Hepatocyte (in vitro differentiated cells): ENCODE data around the gene YBX2. TPM values are rescaled to one million over a fixed set of nuclear protein-coding genes. Genes with fewer than 3 reads are reported as not detected.

ENCODE experiments used
- DNase-seq: peaks from one replicate; pipeline ENCODE4 v3.0.0-alpha.2; 2016; ENCODE audit warnings: low spot score
- H2AFZ ChIP-seq: fragments of 200-600 bp; sonication (generic); 2 replicates; pipeline ENCODE4 v1.6.0; 2016; ENCODE audit warnings: antibody characterized with exemption, mild to moderate bottlenecking
- H3K27ac ChIP-seq: fragments of 200-600 bp; sonication (generic); 2 replicates; pipeline ENCODE4 v1.5.1; 2016; ENCODE audit warnings: mild to moderate bottlenecking
- H3K27me3 ChIP-seq: fragments of 200-600 bp; sonication (generic); 2 replicates; pipeline ENCODE4 v1.6.1; 2016
- H3K36me3 ChIP-seq: fragments of 200-600 bp; sonication (generic); replicated peaks from 2 replicates; pipeline ENCODE4 v1.5.1; 2016; ENCODE audit warnings: low read depth; ENCODE audit not compliant: insufficient read depth
- H3K4me1 ChIP-seq: fragments of 200-600 bp; sonication (generic); 2 replicates; pipeline ENCODE4 v1.5.1; 2016; ENCODE audit warnings: mild to moderate bottlenecking, moderate library complexity; ENCODE audit not compliant: insufficient read depth
- H3K4me2 ChIP-seq: fragments of 200-600 bp; sonication (generic); 2 replicates; pipeline ENCODE4 v1.6.0; 2016
- H3K4me3 ChIP-seq: fragments of 200-600 bp; sonication (generic); 2 replicates; pipeline ENCODE4 v1.5.1; 2016; ENCODE audit warnings: mild to moderate bottlenecking
- H3K79me2 ChIP-seq: fragments of 200-600 bp; sonication (generic); 2 replicates; pipeline ENCODE4 v1.6.0; 2017; ENCODE audit warnings: mild to moderate bottlenecking
- H3K9me2 ChIP-seq: fragments of 200-600 bp; sonication (generic); replicated peaks from 2 replicates; pipeline ENCODE4 v1.6.0; 2017; ENCODE audit warnings: mild to moderate bottlenecking; ENCODE audit not compliant: insufficient read depth
- H3K9me3 ChIP-seq: fragments of 200-600 bp; sonication (generic); 2 replicates; pipeline ENCODE4 v1.5.1; 2016; ENCODE audit warnings: low read depth, mild to moderate bottlenecking
- H4K20me1 ChIP-seq: fragments of 200-600 bp; sonication (generic); 2 replicates; pipeline ENCODE4 v1.6.0; 2016; ENCODE audit warnings: mild to moderate bottlenecking; ENCODE audit not compliant: insufficient read depth, poor library complexity, severe bottlenecking
- CTCF ChIP-seq: fragments of 200-600 bp; sonication (generic); IDR thresholded peaks from 2 replicates; pipeline ENCODE4 v1.5.1; 2016; ENCODE audit warnings: antibody characterized with exemption, mild to moderate bottlenecking; ENCODE audit not compliant: poor library complexity
- EZH2 ChIP-seq: fragments of 200-600 bp; sonication (generic); IDR thresholded peaks from 2 replicates; pipeline ENCODE4 v1.6.1; 2016; ENCODE audit warnings: antibody characterized with exemption, mild to moderate bottlenecking, borderline replicate concordance
- EZH2phosphoT487 ChIP-seq: fragments of 200-600 bp; sonication (generic); IDR thresholded peaks from one replicate; pipeline ENCODE4 v1.6.1; 2018; ENCODE audit warnings: antibody characterized with exemption, mild to moderate bottlenecking, low read depth, moderate library complexity; ENCODE audit not compliant: unreplicated experiment, severe bottlenecking
- WGBS: methylation state at CpG from one replicate; pipeline ENCODE4 v1.1.6; 2016; ENCODE audit warnings: low lambda C conversion rate; ENCODE audit errors: missing lambda C conversion rate; 5-methylcytosine and 5-hydroxymethylcytosine counted together
- polyA plus RNA-seq: library from polyadenylated mRNA; unstranded; fragments of >200 nt; fragmentation: Nextera tagmentation; extraction: Ambion mirVana; gene quantifications from 2 replicates; pipeline ENCODE4 v1.2.1, GENCODE V29; 2016
- total RNA-seq: library from RNA; depleted of rRNA; stranded (reverse); fragments of >200 nt; gene quantifications from 2 replicates; pipeline ENCODE4 v1.2.3, GENCODE V29; 2014

The YBX2 gene
- total and polyA plus RNA-seq, 2 experiments from 2014 or later: 1.3 to 1.7 TPM

GRCh38 chr17:7295230-7296180, 1.1 kb upstream of the YBX2 start:
- Histone ChIP-seq H3K4me1 (peaks cover 28% of the 10 kb centered on the region), H3K36me3 (no peaks in the 10 kb centered on the region), H2AFZ (no peak overlapping the region), H3K9me3 (no peaks in the 10 kb centered on the region), H3K4me3 (no peak overlapping the region), H4K20me1 (no peaks in the 10 kb centered on the region), H3K27me3 (no peaks in the 10 kb centered on the region), H3K4me2 (peak overlapping the region; percentile 89), H3K27ac (no peak overlapping the region), H3K79me2 (no peaks in the 10 kb centered on the region), H3K9me2 (no peaks in the 10 kb centered on the region)
- WGBS: 70% methylated on average over 40 of the region's 42 CpGs
- DNase-seq: no peak
- TF ChIP-seq EZH2phosphoT487 (no peak), CTCF (no peak), EZH2 (no peak)

- H3K4me3 ChIP-seq: no peak overlapping the region
- peak overlapping the region; percentile 89 for H3K4me2 ChIP-seq
- H2AFZ ChIP-seq: no peak overlapping the region
- no peaks in the 10 kb centered on the region for H4K20me1 ChIP-seq
- peaks cover 28% of the 10 kb centered on the region for H3K4me1 ChIP-seq
- no peak overlapping the region for H3K27ac ChIP-seq
- H3K9me2 ChIP-seq: no peaks in the 10 kb centered on the region
- H3K36me3 ChIP-seq: no peaks in the 10 kb centered on the region
- no peaks in the 10 kb centered on the region for H3K9me3 ChIP-seq
- H3K79me2 ChIP-seq: no peaks in the 10 kb centered on the region
- 15% methylated on average over 9 of the region's 75 CpGs for WGBS
- TF ChIP-seq EZH2phosphoT487: peak; percentile 27
- no peak for TF ChIP-seq CTCF
- H3K27me3 ChIP-seq: no peaks in the 10 kb centered on the region
- DNase-seq: peak; percentile 54
These were observed 424 bp downstream of the YBX2 start for GRCh38 chr17:7293816-7294613.

- H3K9me3 ChIP-seq: no peaks in the 10 kb centered on the region
- no peaks in the 10 kb centered on the region for H3K27me3 ChIP-seq
- no peak overlapping the region for H3K27ac ChIP-seq
- no peaks in the 10 kb centered on the region for H3K36me3 ChIP-seq
- no peaks in the 10 kb centered on the region for H4K20me1 ChIP-seq
- peak overlapping the region; percentile 89 for H3K4me2 ChIP-seq
- no peaks in the 10 kb centered on the region for H3K79me2 ChIP-seq
- H3K9me2 ChIP-seq: no peaks in the 10 kb centered on the region
- DNase-seq: no peak
- H3K4me3 ChIP-seq: no peak overlapping the region
- WGBS: 91% methylated on average over 11 of the region's 11 CpGs
- H3K4me1 ChIP-seq: peaks cover 28% of the 10 kb centered on the region
- no peak for TF ChIP-seq EZH2
- TF ChIP-seq EZH2phosphoT487: no peak
- no peak for TF ChIP-seq CTCF
- H2AFZ ChIP-seq: no peak overlapping the region
These were observed 1.3 kb downstream of the YBX2 start for GRCh38 chr17:7293159-7293558.
